Panc1 (cell line): ENCODE results near the gene CCNYL1. TPM values are rescaled to one million over a fixed set of nuclear protein-coding genes. Genes with fewer than 3 reads are reported as not detected.

Experiments
- ATAC-seq: fragments of 200-7000 bp; cut with Tn5 transposase; 2 replicates; pipeline ENCODE4 v1.9.1; 2020; ENCODE audit warnings: mild to moderate bottlenecking, moderate library complexity
- BruUV-seq: library from RNA; stranded (reverse); fragments of 400-500 nt; replicated peaks from 2 replicates; lab custom pipeline; 2021; lab: Mats Ljungman, UMichigan
- CTCF ChIA-PET: fragments of 300-600 bp; sonication (Branson Sonifier 250); formaldehyde crosslinking; loops from one replicate; lab custom pipeline; 2022; ENCODE audit warnings: antibody characterized with exemption; lab: Charles Lee
- POLR2A ChIA-PET: fragments of 300-600 bp; sonication (Branson Sonifier 250); formaldehyde crosslinking; loops from one replicate; lab custom pipeline; 2022; ENCODE audit warnings: antibody characterized with exemption; lab: Charles Lee
- DNase-seq: peaks from one replicate; pipeline ENCODE4 v3.0.0-alpha.2; 2010; ENCODE audit warnings: low read depth, low spot score
- H3K27ac ChIP-seq: 2 replicates; pipeline ENCODE4 v1.5.1; 2011; ENCODE audit warnings: mild to moderate bottlenecking, low read length, inconsistent platforms
- H3K27me3 ChIP-seq: fragments of 200-500 bp; sonication (Bioruptor generic); 2 replicates; pipeline ENCODE4 v1.6.0; 2014; ENCODE audit warnings: low read length, inconsistent platforms; ENCODE audit not compliant: control insufficient read depth, insufficient read depth
- H3K36me3 ChIP-seq: fragments of 200-500 bp; sonication (Bioruptor generic); 2 replicates; pipeline ENCODE4 v1.5.1; 2014; ENCODE audit warnings: inconsistent platforms, mild to moderate bottlenecking, low read length, moderate library complexity; ENCODE audit not compliant: control insufficient read depth, insufficient read depth
- H3K4me1 ChIP-seq: 2 replicates; pipeline ENCODE4 v1.5.1; 2011; ENCODE audit warnings: inconsistent platforms, mild to moderate bottlenecking, low read length, moderate library complexity; ENCODE audit not compliant: control insufficient read depth, insufficient read depth
- H3K4me3 ChIP-seq, 2 experiments: 2 replicates each; pipeline ENCODE4 v1.5.1; 2011 to 2012; ENCODE audit warnings: low read depth in 2 of 2, low read length in 2 of 2, mild to moderate bottlenecking in 2 of 2, inconsistent platforms in 1 of 2, moderate library complexity in 1 of 2
- H3K9me3 ChIP-seq: fragments of 200-500 bp; sonication (Bioruptor generic); 2 replicates; pipeline ENCODE4 v1.5.1; 2014; ENCODE audit warnings: low read depth, mild to moderate bottlenecking, inconsistent platforms, low read length, moderate library complexity; ENCODE audit not compliant: control insufficient read depth, insufficient read depth
- CTCF ChIP-seq: fragments of 450-650 bp; IDR thresholded peaks from 2 replicates; pipeline ENCODE4 v1.5.1; 2017; ENCODE audit warnings: mild to moderate bottlenecking
- POLR2AphosphoS5 ChIP-seq: IDR thresholded peaks from 2 replicates; pipeline ENCODE4 v1.6.1; 2012; ENCODE audit warnings: mild to moderate bottlenecking, low read depth, low read length, moderate library complexity
- REST ChIP-seq, 2 experiments: IDR thresholded peaks; 2 replicates each; pipeline ENCODE4 v1.6.1; 2011 to 2012; ENCODE audit warnings: low read depth in 2 of 2, control low read depth in 1 of 2, low read length in 1 of 2, mild to moderate bottlenecking in 1 of 2, moderate library complexity in 1 of 2; ENCODE audit not compliant: insufficient read depth in 1 of 2
- SIN3A ChIP-seq: IDR thresholded peaks from 2 replicates; pipeline ENCODE4 v1.6.1; 2012; ENCODE audit warnings: low read depth, mild to moderate bottlenecking, low read length, moderate library complexity, borderline replicate concordance; ENCODE audit not compliant: insufficient read depth
- TCF7L2 ChIP-seq: IDR thresholded peaks from 2 replicates; pipeline ENCODE4 v1.6.1; 2011; ENCODE audit warnings: mild to moderate bottlenecking, low read depth, low read length, inconsistent platforms
- in situ Hi-C: cut with HindIII; loops from 2 replicates; pipeline ENCODE4 v1.10.0; 2016; ENCODE audit warnings: low sequenced_read_pairs, low pct_unique_long_range_greater_than_20kb
- intact Hi-C: fragments of 100-400 bp; cut with micrococcal nuclease; formaldehyde crosslinking; loops from one replicate; pipeline ENCODE4 v1.10.0; 2022; ENCODE audit not compliant: unreplicated experiment
- total RNA-seq: library from RNA; stranded (reverse); gene quantifications from one replicate; pipeline ENCODE4 v1.2.1, GENCODE V29; 2021; ENCODE audit not compliant: unreplicated experiment

Gene CCNYL1
- total RNA-seq, 1 experiment from 2014 or later, result 31.4 TPM

GRCh38 chr2:207683438-207683837 lies 28.0 kb upstream of the CCNYL1 start:
- ChIA-PET POLR2A (no interaction called here), CTCF (no interaction called here)
- in situ Hi-C loops (no loop called here), intact Hi-C loops (no loop called here)
- H3K27ac ChIP-seq, result peak overlapping the region; percentile 49
- peaks cover 6% of the 10 kb centered on the region for H3K4me1 ChIP-seq
- H3K36me3 ChIP-seq, result no peaks in the 10 kb centered on the region
- DNase-seq (peak; percentile 55), ATAC-seq (peak; percentile 75)
- no peaks in the 10 kb centered on the region for H3K27me3 ChIP-seq
- no TSS peak for BruUV-seq
- H3K4me3 ChIP-seq, result no peak overlapping the region
- no peaks in the 10 kb centered on the region for H3K9me3 ChIP-seq
- TF ChIP-seq CTCF (no peak), SIN3A (no peak), TCF7L2 (no peak), REST (IDR thresholded peaks at IDR 0.05; ENCODE audit: insufficient read depth in 1 of 2, low read depth in 2 of 2, low read length in 1 of 2) (no peak), POLR2AphosphoS5 (no peak)

GRCh38 chr2:207683879-207684627 lies 27.4 kb upstream of the CCNYL1 start:
- ATAC-seq, result peak; percentile 94
- Histone ChIP-seq H3K9me3 (no peaks in the 10 kb centered on the region), H3K27me3 (no peaks in the 10 kb centered on the region), H3K36me3 (no peaks in the 10 kb centered on the region), H3K4me3 (no peak overlapping the region), H3K27ac (peak overlapping the region; percentile 49), H3K4me1 (peaks cover 6% of the 10 kb centered on the region)
- ChIA-PET CTCF (no interaction called here), POLR2A (no interaction called here)
- DNase-seq, result peak; percentile 95
- in situ Hi-C loops (no loop called here), intact Hi-C loops (no loop called here)
- no peak for TF ChIP-seq REST (IDR thresholded peaks at IDR 0.05; ENCODE audit: insufficient read depth in 1 of 2, low read depth in 2 of 2, low read length in 1 of 2)
- TF ChIP-seq TCF7L2, result peak; percentile 60; the same call in 1 of the 2 replicates
- BruUV-seq, result no TSS peak
